Measurements from ENCODE around the gene CPVL.

DNA sequence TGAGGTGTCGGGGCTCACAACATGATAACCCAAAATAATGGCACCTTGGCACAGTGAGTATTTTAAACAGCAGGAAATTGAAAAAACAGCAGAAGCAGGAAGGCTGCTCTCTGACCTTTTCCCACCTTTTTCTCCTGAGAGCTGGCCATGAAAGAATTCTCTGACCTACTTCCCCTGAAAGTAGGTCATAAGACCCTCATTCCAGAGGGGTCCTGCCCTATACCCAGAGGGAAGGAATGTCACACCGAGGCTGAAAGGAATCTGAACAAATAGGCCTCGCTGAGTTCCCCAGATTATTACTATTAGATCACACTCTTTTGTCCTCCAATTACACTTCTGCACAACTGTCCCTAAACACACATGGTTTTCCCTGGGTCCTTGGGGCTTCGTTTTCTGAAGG lies 18.8 kb downstream of the CPVL start:
- TF ChIP-seq POLR2A (IDR thresholded peaks at IDR 0.05; ENCODE audit: low read length): no peak
- no peak for TF ChIP-seq GATA1 (IDR thresholded peaks at IDR 0.05; ENCODE audit: low read depth, low read length)

Measured in erythroblast (primary cell).